T-helper 22 cell (primary cell): ENCODE results near the gene ACOX1.
"Not testable (repeated sequence)": the region's sequence is repeated elsewhere in the genome, so short reads cannot be mapped to it uniquely, and the experiment has no call there.

Experiments
- DNase-seq: peaks from one replicate; pipeline ENCODE4 v3.0.0-alpha.2; 2020; ENCODE audit warnings: low read depth

ACOX1 gene

DNA sequence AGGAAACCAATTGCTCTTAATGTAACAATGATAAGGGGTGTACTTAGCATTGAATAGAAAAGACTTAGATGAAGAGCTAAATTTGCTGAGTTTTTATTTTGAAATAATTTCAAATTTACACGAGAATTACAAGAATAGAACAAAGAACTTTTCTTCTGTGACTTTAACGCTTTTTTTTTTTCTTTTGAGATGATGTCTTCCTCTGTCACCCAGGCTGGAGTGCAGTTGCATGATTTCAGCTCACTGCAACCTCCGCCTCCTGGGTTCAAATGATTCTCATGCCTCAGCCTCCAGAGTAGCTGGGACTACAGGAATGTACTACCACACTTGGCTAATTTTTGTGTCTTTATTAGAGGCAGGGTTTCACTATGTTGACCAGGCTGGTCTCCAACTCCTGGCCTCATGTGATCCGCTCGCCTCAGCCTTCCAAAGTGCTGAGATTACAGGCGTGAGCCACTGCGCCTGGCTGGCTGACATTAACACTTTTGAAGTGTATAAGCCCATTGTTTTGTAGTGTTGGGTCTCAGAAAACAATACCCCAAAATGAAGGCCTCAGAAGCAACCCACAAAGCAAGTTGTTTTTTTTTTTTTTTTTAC is 2.2 kb upstream of the ACOX1 start:
- no peak for DNase-seq

DNA sequence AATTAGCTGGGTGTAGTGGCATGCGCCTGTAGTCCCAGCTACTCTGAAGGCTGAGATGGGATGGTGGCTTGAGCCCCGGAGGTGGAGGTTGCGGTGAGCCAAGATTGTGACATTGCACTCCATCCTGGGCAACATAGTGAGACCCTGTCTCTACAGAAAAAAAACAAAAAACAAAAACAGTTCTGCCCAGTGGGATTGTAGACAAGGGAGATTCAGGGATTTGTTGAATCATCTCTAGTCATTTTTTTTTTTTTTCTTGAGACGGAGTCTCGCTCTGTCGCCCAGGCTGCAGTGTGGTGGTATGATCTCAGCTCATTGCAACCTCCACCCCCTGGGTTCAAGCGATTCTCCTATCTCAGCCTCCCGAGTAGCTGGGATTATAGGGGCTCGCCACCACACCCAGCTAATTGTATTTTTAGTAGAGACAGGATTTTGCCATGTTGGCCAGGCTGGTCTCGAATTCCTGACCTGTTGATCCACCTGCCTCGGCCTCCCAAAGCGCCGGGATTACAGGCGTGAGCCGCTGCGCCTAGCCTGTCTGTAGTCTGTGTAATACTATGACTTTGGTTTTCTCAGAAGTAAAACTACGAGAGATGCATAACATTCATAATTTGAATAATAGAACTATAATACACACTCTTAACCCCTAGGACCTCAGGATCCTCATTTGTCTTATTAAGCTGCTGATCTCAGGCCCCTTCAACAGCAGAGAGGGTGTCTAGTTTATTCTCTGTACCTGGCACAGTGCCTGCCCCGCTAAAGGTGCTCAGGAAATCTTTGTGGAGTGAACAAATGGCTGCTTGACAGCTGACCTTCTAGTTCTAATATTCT is 1.4 kb upstream of the ACOX1 start:
- DNase-seq: no peak

DNA sequence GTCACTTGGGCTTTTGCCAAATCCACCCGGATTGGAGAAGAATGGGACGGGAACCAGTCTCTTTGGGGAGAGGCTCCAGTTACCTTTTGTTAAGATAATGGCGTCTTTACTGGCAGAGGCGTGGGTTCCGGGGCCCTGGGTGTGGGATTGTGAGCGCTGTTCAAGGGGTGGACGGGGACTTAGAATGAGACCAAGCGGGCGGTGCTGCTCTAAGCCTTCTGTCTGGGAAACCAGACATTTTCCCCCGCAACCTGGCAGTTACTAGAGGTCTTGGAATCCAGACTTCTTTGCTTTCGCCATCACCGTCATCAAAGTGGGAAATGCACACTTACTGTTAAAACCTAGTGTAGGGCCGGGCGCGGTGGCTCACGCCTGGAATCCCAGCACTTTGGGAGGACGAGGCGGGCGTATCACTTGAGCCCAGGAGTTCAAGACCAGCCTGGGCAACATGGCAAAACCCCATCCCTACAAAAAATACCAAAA is 780 bp upstream of the ACOX1 start:
- DNase-seq: no peak

DNA sequence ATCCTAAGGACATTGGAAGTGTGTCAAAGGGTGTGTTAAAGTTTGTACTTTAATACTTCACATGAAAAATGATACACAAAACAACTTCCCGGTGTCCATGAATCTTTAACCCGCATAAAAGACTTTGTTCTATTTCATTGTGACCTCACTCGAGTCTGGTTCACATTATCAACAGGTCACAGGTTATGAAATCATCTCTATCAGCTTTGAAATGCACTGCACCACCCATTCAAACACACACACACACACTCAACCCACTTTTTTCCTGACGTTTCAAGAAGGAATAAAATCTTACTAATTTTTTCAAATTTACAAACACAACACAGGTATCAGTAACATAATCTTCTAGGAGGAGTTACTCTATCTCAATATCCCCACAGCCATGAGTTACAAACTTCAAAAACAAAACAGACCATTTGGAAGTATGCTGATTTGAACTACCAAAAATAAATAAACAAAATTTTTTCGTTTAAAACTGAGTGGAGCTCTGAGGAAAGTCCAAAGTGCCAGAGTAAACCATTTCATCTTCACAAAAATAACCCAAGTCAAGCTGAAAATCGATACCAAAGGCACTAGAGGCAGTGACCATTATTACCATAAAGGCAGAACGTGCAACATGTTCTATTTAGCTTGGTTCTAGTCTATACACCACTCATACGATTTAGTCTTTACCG is 2.7 kb downstream of the ACOX1 start:
- DNase-seq: no peak

DNA sequence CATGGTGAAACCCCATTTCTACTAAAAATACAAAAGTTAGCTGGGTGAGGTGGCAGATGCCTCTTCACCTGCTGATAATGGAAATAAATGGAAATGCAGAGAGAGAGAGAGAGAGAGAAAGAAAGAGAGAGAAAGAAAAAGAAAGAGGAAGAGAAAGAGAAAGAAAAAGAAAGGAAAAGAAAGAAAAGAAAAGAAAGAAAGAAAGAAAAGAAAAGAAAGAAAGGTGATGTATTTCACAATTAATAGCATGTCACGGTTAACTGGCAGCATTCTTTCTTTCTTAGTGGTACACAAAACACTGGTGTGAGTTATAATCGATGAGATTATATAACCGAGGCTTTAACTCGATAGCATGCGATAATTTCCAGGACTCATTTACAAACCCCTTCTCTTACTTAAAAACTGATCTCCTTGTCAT is 3.2 kb downstream of the ACOX1 start:
- DNase-seq: no peak

DNA sequence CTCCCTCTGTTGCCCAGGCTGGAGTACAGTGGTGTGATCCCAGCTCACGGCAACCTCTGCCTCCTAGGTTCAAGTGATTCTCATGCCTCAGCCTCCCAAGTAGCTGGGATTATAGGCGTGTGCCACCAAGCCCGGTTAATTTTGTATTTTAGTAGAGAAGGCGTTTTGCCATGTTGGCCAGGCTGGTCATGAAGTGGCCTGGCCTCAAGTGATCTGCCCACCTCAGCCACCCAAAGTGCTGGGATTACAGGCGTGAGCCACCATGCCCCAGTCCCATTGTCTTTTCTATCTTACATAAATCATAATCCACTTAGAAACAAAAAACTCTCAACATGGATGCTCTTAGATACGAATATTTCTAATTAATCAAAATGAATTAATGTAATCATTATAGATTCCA is 3.8 kb downstream of the ACOX1 start:
- not testable (repeated sequence) for DNase-seq

DNA sequence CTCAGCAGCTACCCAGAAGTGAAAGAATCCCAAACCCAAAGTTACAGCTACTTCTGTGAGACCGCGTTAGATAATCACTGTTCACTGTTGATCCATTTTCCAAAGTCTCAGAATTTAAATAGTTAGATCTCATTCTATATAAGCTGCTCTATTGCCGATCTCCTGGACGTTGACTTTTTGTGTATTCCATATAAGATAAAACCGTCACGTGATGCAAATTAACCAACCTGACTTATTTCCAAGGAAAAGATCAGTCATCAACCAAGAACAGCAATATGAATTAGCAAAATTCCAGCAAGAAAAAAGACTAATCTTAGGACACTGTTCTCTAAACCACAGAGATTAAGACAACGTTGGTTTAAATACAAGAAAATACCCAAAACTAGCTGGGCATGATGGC is 8.3 kb downstream of the ACOX1 start:
- DNase-seq: no peak

DNA sequence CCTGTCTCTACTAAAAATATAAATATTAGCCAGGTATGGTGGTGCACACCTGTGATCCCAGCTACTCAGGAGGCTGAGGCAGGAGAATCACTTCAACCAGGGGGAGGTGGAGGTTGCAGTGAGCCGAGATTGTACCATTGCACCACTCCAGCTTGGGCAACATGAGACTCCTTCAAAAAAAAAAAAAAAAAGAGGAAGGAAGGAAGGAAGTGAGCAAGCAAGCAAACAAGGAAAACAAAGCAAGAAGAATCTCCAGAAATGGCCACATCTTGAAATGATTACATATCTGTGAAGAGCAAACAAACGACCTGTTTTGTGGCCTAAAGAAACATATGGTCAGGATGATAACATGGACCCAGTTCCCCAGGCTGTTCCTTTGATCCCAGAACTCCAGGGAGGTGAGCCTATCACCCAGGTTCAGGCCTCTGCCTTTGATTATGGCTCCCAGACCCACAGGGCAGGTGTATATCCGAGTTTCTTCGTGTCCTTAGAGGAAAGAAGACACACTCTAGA is 8.9 kb downstream of the ACOX1 start:
- DNase-seq: no peak

DNA sequence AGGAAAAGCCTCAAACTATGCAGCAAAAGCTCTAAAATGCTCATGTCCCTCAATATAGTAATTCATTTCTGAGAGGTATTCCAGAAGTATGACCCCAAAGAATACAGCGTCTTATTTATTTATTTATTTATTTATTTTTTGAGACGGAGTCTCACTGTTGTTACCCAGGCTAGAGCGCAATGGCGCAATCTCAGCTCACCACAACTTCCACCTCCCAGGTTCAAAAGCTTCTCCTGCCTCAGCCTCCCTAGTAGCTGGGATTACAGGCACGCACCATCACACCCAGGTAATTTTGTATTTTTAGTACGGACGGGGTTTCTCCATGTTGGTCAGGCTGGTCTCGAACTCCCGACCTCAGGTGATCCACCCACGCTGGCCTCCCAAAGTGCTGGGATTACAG is 9.9 kb downstream of the ACOX1 start:
- DNase-seq: not testable (repeated sequence)

DNA sequence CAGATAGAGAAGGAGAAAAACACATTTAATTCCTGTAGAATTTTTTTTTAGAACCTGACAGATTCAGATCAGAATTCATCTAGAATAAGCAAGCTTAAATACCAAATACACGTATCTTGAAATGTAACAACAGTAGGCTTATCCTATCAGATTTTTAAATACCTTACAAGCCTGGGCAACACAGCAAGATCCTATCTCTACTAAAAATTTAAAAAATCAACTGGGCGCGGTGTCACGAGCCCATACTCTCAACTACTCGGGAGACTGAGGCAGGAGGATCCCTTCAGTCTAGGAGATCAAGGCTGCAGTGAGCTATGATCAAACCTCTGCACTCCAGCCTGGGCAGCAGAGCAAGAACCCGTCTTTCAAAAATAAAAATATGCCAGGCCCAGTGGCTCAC is 13.5 kb downstream of the ACOX1 start:
- DNase-seq: no peak

DNA sequence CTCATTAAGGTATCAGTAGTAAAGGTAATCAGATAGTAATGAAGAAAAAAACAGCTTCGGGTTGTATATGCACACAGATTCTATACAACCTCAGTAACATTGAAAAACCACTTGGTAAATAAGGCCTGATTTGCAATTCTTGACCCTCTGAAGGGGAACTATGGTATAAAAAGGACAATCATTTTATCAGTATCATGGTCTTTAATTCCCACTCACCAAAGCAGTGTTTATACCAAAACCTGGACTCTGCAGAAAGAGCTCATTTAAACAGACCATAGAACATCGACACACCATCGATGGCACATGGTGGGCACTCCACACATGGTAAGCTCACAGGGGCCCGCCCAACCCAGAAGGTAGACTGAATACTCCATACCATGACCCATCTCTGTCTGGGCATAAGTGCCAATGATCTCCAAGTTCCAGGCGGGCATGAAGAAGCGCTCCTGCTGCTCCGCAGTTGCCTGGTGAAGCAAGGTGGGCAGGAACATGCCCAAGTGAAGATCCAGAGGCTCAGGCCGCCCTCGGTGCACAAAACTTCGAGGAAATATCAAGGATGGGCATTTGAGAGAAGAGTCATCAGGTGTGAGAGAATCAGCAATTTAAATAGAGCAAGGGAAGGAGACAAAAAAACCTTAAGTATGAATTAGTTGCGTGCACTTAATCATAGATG is 19.0 kb downstream of the ACOX1 start:
- DNase-seq: no peak

DNA sequence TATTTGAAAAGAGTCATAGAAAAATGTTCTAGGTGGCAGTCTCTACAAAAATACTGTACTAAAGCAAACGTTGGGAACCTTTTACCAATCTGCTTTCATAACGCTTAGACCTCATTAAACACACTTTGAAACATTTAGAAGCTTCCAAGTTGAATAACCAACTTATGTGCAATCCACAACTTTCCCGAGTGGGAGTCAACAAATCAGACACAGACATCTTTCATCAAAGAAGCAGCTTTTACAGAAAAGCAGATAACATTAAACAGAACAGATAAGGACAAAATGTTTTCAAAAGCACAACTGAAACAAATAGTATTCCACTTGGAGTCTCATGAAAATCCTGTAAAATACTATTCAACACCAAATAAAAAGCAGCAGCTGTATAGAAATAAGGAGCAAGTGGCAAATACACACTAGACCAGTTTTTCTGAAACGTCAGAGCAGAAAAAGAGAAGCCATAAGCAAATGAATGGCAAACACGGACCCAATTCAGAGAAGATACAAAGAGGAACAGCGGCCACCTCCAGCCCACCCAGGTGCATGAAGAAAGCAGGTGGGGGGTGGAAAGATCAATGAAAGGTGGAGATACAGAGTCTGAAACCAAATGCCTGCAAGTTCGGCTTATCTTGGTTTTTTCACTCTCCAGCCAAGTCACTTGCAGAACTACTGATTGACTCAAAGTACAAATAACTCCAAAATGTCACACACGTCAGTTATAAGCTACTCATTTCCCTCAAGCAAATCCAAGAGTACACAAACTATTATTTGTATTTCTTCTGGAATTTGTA is 19.7 kb downstream of the ACOX1 start:
- no peak for DNase-seq

DNA sequence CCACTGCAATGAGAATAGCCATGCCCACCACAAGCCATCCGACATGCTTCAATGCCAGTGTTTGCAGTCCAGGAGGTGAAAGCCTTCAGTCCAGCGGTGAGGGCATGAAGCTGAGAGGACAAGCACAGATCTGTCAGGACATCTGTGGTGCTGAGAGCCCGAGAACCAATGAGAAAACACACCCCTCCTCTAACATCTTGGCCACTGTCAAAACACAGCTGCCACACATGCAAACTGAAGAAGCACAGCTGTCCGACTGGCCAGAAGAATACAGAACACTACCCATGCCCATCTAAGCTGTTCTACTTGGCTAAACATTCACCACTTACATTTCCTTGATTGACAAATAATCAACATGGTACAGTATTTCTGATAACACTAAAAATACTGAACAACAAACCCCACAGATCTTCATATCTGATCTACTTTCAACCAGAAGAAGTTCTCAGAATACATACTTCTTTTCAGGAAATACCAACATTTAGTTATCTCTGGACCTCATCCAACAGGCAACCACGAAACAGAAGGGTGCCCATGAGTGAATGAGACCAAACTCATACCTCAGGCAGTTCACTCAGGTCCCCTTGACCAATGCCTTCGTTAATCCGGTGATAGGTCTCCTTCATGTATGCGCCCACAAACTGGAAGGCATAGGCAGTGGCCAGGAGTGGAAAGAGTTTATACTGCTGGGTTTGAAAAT is 28.0 kb downstream of the ACOX1 start:
- DNase-seq: no peak

DNA sequence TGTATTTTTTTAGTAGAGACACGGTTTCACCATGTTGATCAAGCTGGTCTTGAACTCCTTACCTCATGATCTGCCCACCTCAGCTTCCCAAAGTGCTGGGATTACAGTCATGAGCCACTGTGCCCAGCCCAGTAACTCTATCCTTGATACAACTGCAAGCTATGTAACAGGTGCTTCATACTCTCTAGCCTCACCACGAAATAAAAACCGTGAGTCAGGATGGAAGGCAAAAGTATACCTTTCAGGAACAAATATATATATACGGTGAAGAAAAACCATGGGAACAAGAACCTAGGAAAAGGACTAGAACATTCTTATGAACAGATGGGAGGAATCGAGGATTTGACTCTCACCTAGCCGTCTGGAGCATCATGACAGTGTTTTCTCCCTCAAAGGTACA is 28.5 kb downstream of the ACOX1 start:
- no peak for DNase-seq

DNA sequence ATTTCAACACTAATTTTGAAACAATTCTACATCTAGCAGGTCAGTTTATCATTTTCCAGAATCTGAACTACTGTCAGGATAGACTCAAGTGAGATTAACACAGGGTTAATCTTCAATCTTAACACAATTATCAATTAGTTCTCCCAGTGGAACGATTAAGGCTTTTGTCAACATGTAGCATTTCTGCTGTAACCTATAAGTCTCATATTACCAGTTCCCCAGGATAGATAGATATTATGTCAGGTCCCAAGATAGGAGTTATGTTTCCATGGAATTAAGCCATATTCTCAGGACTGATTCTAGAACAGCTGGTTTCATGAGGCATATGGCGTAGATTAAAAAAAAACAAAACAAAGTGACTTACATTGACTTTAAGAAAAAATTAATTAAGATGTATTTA is 33.8 kb downstream of the ACOX1 start:
- no peak for DNase-seq

DNA sequence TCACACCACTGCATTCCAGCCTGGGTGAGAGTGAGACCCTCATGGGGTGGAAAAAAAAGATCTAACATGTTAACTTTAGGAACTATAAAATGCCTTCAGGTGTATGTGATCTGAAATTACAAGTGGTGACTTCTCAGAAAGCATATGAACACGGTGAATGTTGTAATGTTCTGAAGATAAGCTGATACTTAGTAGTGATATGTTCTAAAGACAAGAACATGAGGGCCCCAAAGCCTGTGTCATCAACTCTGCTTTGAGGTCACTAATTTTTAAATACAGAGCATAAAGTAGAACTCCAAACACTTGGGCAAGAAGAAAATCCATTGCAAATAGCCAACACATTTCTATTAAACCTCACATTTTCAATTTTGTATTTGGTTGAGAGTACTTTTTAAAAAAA is 35.5 kb downstream of the ACOX1 start:
- no peak for DNase-seq

DNA sequence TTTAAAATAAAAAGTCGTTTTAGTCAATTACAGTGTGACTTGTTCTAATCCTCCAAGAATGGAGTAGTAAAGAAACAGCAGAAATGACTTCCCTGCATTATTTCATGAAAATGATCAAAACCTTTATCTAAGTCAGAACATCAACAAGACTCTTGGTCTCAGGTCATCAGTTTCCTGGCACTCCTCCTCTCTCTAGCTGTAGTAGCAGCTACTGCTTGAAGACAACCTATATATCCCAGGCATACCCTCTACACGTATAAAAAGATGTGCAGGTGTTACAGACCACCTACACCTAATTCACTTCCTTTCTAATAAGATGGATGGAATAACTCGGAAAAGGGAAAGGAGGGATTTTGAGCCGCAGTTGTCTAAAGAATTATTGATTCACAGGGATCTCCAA is 36.5 kb downstream of the ACOX1 start:
- no peak for DNase-seq

DNA sequence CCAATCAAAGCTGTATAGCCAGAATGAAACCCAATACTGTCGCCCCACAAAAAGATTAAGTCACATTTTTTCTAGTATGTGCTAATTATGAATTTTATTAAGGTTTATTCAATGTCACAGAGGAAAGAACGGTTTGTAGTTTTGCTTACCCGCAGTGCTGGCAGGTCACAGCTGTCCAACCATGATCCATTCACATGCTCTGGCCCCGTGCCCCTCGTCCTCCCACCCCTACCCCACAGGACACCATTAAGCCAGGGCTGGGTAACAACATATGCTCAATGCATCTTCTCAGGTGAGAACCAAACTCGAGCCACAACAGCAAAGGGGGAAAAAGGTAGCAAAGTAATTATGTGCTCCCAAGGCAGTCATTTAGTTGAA is 37.5 kb downstream of the ACOX1 start:
- DNase-seq: no peak

DNA sequence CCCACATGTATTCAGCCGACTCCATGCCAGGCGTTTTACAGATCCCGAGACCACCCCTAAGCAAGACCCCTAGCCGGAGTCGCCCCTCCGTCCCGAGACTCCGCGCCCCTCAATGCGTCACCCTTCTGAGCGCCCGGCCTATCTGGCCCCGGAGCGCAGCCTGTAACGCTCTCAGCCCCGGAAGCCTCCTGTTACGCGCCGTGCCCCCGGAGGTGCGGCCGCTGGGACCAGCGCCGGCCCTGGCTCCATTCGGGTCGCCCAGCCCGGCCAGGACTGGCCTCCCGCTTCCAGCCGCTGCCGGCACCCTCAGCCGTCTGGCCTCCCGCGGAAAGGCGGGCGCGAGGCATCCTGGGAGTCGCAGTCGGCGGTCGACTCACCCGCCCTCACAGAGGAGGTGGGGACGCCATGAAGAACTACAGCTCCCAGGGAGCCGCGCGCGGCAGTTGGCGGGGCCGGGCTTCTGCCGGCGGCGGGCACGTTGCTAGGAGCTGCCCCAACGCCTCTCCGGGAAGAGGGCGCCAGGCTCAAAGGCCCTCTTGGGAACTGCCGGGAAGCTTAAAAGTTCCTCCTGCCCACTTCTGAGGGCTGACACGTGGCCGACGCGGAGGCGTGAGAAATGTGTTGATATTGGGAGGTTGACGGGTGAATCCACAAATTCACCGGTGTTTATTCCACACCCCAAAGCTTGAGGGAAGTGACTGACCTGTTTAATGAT is 38.1 kb downstream of the ACOX1 start, which contains the start of gene FBF1:
FBF1 (minus strand) TSS at position 316 of the 715 bp plus-strand sequence. CDS start 2,893 bp downstream, outside the sequence.
- DNase-seq: peak; percentile 82

DNA sequence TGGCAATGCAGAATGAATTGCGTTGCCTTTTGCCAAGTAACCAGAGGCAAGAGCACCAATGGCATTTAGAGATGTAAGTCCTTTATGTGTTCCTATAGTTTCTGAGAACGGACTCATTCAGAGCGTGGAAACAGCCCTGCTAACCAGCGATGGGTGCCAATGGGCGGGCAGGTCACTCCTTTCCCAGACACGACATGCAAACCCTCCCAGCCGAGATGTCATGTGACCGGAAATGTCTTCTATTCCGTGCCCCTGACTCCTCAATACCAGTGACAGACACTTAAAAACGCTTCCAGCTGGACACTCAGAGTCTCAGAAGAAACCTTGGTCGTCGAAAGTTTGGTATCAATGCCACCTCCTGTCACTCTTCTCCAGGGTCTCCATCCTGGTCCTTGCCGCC is 41.3 kb downstream of the ACOX1 start:
- DNase-seq: no peak
